H7 (cell line): ENCODE measurements around the gene CD22. TPM values are rescaled to one million over a fixed set of nuclear protein-coding genes. Genes with fewer than 3 reads are reported as not detected.

ENCODE experiments used
- DNase-seq: peaks from one replicate; pipeline ENCODE4 v3.0.0; 2012
- H3K27me3 ChIP-seq: 2 replicates; pipeline ENCODE4 v1.6.0; 2011; ENCODE audit warnings: mild to moderate bottlenecking, low read length; ENCODE audit not compliant: control insufficient read depth, insufficient read depth
- H3K36me3 ChIP-seq: replicated peaks from 2 replicates; pipeline ENCODE4 v1.5.1; 2011; ENCODE audit warnings: low read length; ENCODE audit not compliant: control insufficient read depth, insufficient read depth
- H3K4me3 ChIP-seq: 2 replicates; pipeline ENCODE4 v1.5.1; 2011; ENCODE audit warnings: low read depth, mild to moderate bottlenecking, control low read depth, low read length, moderate library complexity; ENCODE audit not compliant: insufficient read depth
- total RNA-seq: library from RNA; depleted of rRNA; stranded (reverse); fragments of >200 nt; shearing (Covaris generic); gene quantifications from 2 replicates; pipeline ENCODE4 v1.2.3, GENCODE V29; 2014

CD22 gene
- total RNA-seq, 1 experiment from 2014 or later = not detected

GRCh38 chr19:35336166-35336955 is 7.4 kb downstream of the CD22 start:
- DNase-seq = no peak
- no peaks in the 10 kb centered on the region for H3K36me3 ChIP-seq
- no peak overlapping the region for H3K4me3 ChIP-seq
- H3K27me3 ChIP-seq = no peaks in the 10 kb centered on the region

DNA sequence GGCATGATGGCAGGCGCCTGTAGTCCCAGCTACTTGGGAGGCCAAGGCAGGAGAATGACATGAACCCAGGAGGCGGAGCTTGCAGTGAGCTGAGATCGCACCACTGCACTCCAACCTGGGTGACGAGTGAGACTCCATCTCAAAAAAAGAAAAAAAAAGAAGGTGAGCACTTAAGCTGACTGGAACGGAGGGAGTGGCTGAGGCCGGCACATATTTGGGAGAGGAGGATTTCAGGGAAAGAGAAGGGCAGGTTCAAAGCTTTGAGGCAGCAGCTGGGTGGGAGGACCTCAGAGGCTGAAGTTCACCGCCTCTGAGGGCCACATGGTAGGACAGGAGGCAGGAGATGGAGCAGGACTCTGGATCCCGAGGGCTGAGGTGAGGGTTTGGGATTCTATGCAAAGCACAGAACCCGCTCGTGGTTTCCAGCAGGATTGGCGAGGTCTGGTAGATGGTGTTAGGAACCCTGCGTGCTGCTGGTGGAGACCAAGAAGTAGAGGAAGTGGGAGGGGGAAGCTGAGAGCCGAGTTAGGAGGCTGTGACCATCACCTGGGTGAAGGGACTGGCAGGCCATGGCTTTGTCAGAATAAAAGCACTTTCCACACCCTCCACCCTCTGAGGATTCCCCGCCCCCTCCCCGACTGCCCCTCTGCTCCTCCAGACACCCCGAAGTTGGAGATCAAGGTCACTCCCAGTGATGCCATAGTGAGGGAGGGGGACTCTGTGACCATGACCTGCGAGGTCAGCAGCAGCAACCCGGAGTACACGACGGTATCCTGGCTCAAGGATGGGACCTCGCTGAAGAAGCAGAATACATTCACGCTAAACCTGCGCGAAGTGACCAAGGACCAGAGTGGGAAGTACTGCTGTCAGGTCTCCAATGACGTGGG is 8.4 kb downstream of the CD22 start:
- peak; percentile 35 for DNase-seq
- no peaks in the 10 kb centered on the region for H3K27me3 ChIP-seq
- no peaks in the 10 kb centered on the region for H3K36me3 ChIP-seq

DNA sequence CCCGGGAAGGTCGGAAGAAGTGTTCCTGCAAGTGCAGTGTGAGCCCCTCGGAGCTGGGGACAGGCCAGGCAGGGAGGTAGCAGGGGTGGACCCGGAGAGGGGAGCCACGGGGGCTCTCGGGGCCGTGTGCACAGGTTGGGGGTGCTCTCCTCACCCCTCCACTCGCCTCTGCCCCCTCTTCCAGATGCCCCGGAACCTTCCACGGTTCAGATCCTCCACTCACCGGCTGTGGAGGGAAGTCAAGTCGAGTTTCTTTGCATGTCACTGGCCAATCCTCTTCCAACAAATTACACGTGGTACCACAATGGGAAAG is 9.0 kb downstream of the CD22 start:
- no peak for DNase-seq
- H3K36me3 ChIP-seq = no peaks in the 10 kb centered on the region
- no peaks in the 10 kb centered on the region for H3K27me3 ChIP-seq
- no peak overlapping the region for H3K4me3 ChIP-seq

More for the DNA sequence above, 8.4 kb downstream of the CD22 start:
- H3K4me3 ChIP-seq = no peak overlapping the region

DNA sequence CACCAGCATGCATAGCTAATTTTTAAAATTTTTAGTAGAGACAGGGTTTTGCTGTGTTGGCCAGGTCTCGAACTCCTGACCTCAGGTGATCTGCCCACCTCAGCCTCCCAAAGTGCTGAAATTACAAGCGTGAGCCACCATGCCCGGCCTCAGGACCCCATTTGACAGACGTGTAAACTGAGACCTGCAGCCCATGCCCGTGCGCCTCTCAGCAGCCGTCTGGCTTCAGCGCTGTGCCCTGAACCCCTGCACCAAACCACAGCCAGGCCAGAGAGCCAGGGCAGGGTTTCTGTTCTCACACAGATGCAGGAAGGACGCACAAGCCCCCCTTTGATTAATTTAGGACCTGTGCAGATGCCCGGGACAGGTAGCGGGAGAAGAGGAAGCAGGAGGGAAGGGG is 11.4 kb downstream of the CD22 start:
- Histone ChIP-seq H3K27me3 (no peaks in the 10 kb centered on the region), H3K36me3 (no peaks in the 10 kb centered on the region), H3K4me3 (no peak overlapping the region)
- DNase-seq = no peak

DNA sequence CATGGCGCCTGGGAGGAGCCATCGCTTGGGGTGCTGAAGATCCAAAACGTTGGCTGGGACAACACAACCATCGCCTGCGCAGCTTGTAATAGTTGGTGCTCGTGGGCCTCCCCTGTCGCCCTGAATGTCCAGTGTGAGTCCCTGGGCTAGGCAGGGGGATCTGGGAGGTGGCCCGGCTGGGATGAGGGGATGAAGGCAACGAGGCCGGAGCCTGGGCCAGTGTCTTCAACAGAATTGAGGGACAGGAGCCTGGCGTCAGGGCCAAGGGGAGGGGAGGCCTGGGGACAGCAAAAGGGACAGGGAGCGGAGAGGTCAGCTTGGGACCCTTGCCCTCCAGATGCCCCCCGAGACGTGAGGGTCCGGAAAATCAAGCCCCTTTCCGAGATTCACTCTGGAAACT is 12.0 kb downstream of the CD22 start:
- H3K27me3 ChIP-seq = no peaks in the 10 kb centered on the region
- no peak for DNase-seq
- no peak overlapping the region for H3K4me3 ChIP-seq
- no peaks in the 10 kb centered on the region for H3K36me3 ChIP-seq

GRCh38 chr19:35341565-35342225 is 12.7 kb downstream of the CD22 start:
- no peaks in the 10 kb centered on the region for H3K36me3 ChIP-seq
- no peaks in the 10 kb centered on the region for H3K27me3 ChIP-seq
- DNase-seq = no peak
- no peak overlapping the region for H3K4me3 ChIP-seq

- Histone ChIP-seq H3K4me3 (no peak overlapping the region), H3K36me3 (no peaks in the 10 kb centered on the region), H3K27me3 (no peaks in the 10 kb centered on the region)
- peak; percentile 67 for DNase-seq
Observed at GRCh38 chr19:35342430-35342829, 13.4 kb downstream of the CD22 start.

GRCh38 chr19:35344511-35345031 is 15.6 kb downstream of the CD22 start:
- peak; percentile 28 for DNase-seq
- Histone ChIP-seq H3K4me3 (no peak overlapping the region), H3K36me3 (no peaks in the 10 kb centered on the region), H3K27me3 (no peaks in the 10 kb centered on the region)

DNA sequence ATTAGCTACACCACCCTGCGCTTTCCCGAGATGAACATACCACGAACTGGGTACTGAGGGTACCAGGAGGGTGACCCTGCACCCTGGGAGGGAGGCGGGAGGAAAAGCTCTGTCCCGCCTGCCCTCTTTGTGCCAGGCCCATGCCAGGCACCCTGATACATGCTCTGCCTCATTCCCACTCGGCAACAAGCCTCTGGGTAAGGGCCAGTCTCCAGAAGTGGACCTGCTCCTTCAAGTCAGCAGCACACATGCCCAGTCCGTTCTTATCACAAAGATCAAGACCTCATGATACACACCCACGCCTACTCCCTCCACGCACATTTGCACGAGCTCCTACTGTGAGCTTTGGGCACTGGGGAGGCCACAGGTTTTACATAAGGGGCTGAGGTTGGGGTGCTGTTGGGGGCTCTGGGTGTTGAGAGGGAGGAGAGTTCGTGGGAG is 16.7 kb downstream of the CD22 start:
- peak; percentile 28 for DNase-seq
- H3K27me3 ChIP-seq = no peaks in the 10 kb centered on the region
- no peaks in the 10 kb centered on the region for H3K36me3 ChIP-seq
- no peak overlapping the region for H3K4me3 ChIP-seq

DNA sequence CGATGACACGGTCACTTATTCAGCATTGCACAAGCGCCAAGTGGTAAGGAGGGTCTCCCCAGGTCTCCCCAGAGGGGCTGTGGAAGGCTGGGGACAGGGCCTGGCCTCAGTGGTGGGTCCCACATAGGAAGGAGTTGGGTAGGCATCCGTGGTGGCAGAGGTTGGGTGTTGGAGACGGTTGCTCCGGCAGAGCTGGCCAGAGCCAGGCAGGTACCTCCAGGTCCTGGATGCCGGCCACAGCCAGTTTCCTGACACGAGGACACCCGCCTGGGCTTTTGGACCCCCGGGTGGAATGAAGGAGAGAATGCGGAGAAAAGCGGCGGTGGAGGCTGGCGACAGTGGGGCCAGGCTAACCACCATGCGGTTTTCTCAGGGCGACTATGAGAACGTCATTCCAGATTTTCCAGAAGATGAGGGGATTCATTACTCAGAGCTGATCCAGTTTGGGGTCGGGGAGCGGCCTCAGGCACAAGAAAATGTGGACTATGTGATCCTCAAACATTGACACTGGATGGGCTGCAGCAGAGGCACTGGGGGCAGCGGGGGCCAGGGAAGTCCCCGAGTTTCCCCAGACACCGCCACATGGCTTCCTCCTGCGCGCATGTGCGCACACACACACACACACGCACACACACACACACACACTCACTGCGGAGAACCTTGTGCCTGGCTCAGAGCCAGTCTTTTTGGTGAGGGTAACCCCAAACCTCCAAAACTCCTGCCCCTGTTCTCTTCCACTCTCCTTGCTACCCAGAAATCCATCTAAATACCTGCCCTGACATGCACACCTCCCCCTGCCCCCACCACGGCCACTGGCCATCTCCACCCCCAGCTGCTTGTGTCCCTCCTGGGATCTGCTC is 17.4 kb downstream of the CD22 start:
- Histone ChIP-seq H3K36me3 (no peaks in the 10 kb centered on the region), H3K4me3 (no peak overlapping the region), H3K27me3 (no peaks in the 10 kb centered on the region)
- peak; percentile 30 for DNase-seq

DNA sequence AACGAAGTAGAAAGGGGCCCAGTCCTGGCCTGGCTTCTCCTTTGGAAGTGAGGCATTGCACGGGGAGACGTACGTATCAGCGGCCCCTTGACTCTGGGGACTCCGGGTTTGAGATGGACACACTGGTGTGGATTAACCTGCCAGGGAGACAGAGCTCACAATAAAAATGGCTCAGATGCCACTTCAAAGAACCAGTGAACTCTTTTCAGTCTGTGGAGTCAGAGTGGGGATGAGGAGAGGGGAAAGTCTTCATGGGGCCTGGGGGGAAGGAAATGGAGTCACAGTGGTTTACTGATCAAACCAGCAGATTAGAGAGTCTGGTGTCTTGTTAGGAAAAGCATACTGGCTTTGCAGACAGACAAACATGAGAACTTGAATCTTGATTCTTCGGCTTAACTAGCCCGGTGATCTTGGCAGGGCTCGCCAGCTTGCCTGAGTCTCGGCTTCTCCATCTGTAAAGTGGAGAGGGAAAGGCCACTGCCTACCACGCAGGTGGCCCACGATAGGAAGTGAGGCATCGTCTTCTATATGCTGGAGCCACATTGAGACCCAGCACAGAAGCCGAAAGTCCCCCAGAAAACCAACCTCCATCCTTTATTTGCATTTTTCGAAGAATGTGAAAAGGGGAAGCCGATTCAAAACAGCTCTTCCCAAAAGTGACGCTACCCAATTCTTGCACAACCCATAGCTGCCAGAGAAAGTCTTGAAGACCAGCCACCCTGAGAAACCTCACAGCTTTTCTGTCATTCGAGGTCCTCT is 18.4 kb downstream of the CD22 start, which contains the start of gene FFAR1:
Gene FFAR1, plus strand, starts transcription at position 732 of the 759 bp plus-strand sequence. CDS start 3,650 bp downstream, outside the sequence.
- peak; percentile 23 for DNase-seq
- Histone ChIP-seq H3K36me3 (no peaks in the 10 kb centered on the region), H3K4me3 (no peak within 1 kb of the TSS), H3K27me3 (no peaks in the 10 kb centered on the region)

- no peaks in the 10 kb centered on the region for H3K36me3 ChIP-seq
- H3K27me3 ChIP-seq = no peaks in the 10 kb centered on the region
- DNase-seq = no peak
- no peak overlapping the region for H3K4me3 ChIP-seq
Observed at GRCh38 chr19:35347930-35348298, 18.9 kb downstream of the CD22 start.

- no peaks in the 10 kb centered on the region for H3K36me3 ChIP-seq
- DNase-seq = peak; percentile 70
- no peak overlapping the region for H3K4me3 ChIP-seq
- H3K27me3 ChIP-seq = no peaks in the 10 kb centered on the region
Observed at GRCh38 chr19:35348911-35349611, 20.1 kb downstream of the CD22 start.
